ENCODE data around the gene IRF2BPL.

The IRF2BPL gene

GRCh38 chr14:76997257-76997970 is 31.1 kb downstream of the IRF2BPL start:
- H3K36me3 Mint-ChIP-seq: no peaks in the 10 kb centered on the region
- no peak overlapping the region for H3K27ac Mint-ChIP-seq

GRCh38 chr14:76996563-76997146 is 31.9 kb downstream of the IRF2BPL start:
- H3K27ac Mint-ChIP-seq: no peak overlapping the region
- no peaks in the 10 kb centered on the region for H3K27me3 Mint-ChIP-seq
- H3K9me3 Mint-ChIP-seq: no peaks in the 10 kb centered on the region

More at GRCh38 chr14:76997257-76997970, 31.1 kb downstream of the IRF2BPL start:
- no peaks in the 10 kb centered on the region for H3K27me3 Mint-ChIP-seq
- no peak overlapping the region for H3K4me3 Mint-ChIP-seq
- no peaks in the 10 kb centered on the region for H3K9me3 Mint-ChIP-seq
- H3K4me1 Mint-ChIP-seq: peaks cover 23% of the 10 kb centered on the region

GRCh38 chr14:76995279-76996035 is 33.1 kb downstream of the IRF2BPL start:
- Mint-ChIP-seq H3K27ac (no peak overlapping the region), H3K36me3 (no peaks in the 10 kb centered on the region), H3K4me3 (no peak overlapping the region), H3K4me1 (peaks cover 13% of the 10 kb centered on the region), H3K9me3 (no peaks in the 10 kb centered on the region), H3K27me3 (no peaks in the 10 kb centered on the region)

More at GRCh38 chr14:76996563-76997146, 31.9 kb downstream of the IRF2BPL start:
- H3K36me3 Mint-ChIP-seq: no peaks in the 10 kb centered on the region
- H3K4me3 Mint-ChIP-seq: no peak overlapping the region
- peaks cover 19% of the 10 kb centered on the region for H3K4me1 Mint-ChIP-seq

GRCh38 chr14:76993752-76994151 is 34.8 kb downstream of the IRF2BPL start:
- H3K9me3 Mint-ChIP-seq: no peaks in the 10 kb centered on the region
- H3K27me3 Mint-ChIP-seq: no peaks in the 10 kb centered on the region
- H3K4me1 Mint-ChIP-seq: peaks cover 11% of the 10 kb centered on the region
- no peaks in the 10 kb centered on the region for H3K36me3 Mint-ChIP-seq
- H3K27ac Mint-ChIP-seq: peak overlapping the region; percentile 46
- no peak overlapping the region for H3K4me3 Mint-ChIP-seq

GRCh38 chr14:76990084-76990483 is 38.4 kb downstream of the IRF2BPL start:
- no peak overlapping the region for H3K4me3 Mint-ChIP-seq
- H3K9me3 Mint-ChIP-seq: no peaks in the 10 kb centered on the region
- H3K27me3 Mint-ChIP-seq: no peaks in the 10 kb centered on the region
- no peaks in the 10 kb centered on the region for H3K36me3 Mint-ChIP-seq
- peaks cover 18% of the 10 kb centered on the region for H3K4me1 Mint-ChIP-seq
- peak overlapping the region; percentile 47 for H3K27ac Mint-ChIP-seq

- H3K27me3 Mint-ChIP-seq: no peaks in the 10 kb centered on the region
- H3K4me3 Mint-ChIP-seq: no peak overlapping the region
- H3K4me1 Mint-ChIP-seq: peaks cover 10% of the 10 kb centered on the region
- no peaks in the 10 kb centered on the region for H3K9me3 Mint-ChIP-seq
- no peaks in the 10 kb centered on the region for H3K36me3 Mint-ChIP-seq
- H3K27ac Mint-ChIP-seq: no peak overlapping the region
Measured at GRCh38 chr14:76987956-76988520, 40.5 kb downstream of the IRF2BPL start.

GRCh38 chr14:76986231-76986565 is 42.3 kb downstream of the IRF2BPL start:
- H3K9me3 Mint-ChIP-seq: no peaks in the 10 kb centered on the region
- no peak overlapping the region for H3K27ac Mint-ChIP-seq
- no peaks in the 10 kb centered on the region for H3K36me3 Mint-ChIP-seq
- no peaks in the 10 kb centered on the region for H3K27me3 Mint-ChIP-seq
- peaks cover 10% of the 10 kb centered on the region for H3K4me1 Mint-ChIP-seq
- H3K4me3 Mint-ChIP-seq: no peak overlapping the region

- Mint-ChIP-seq H3K27me3 (no peaks in the 10 kb centered on the region), H3K4me3 (no peak overlapping the region), H3K4me1 (peaks cover 10% of the 10 kb centered on the region), H3K9me3 (no peaks in the 10 kb centered on the region), H3K36me3 (no peaks in the 10 kb centered on the region), H3K27ac (no peak overlapping the region)
Measured at GRCh38 chr14:76985540-76986230, 42.8 kb downstream of the IRF2BPL start.

- H3K4me3 Mint-ChIP-seq: no peak overlapping the region
- peaks cover 10% of the 10 kb centered on the region for H3K4me1 Mint-ChIP-seq
- H3K27me3 Mint-ChIP-seq: no peaks in the 10 kb centered on the region
- no peaks in the 10 kb centered on the region for H3K36me3 Mint-ChIP-seq
- H3K9me3 Mint-ChIP-seq: no peaks in the 10 kb centered on the region
- no peak overlapping the region for H3K27ac Mint-ChIP-seq
Measured at GRCh38 chr14:76984787-76985375, 43.6 kb downstream of the IRF2BPL start.

- no peaks in the 10 kb centered on the region for H3K9me3 Mint-ChIP-seq
- no peaks in the 10 kb centered on the region for H3K36me3 Mint-ChIP-seq
- no peak overlapping the region for H3K27ac Mint-ChIP-seq
- peaks cover 10% of the 10 kb centered on the region for H3K4me1 Mint-ChIP-seq
- no peak overlapping the region for H3K4me3 Mint-ChIP-seq
- H3K27me3 Mint-ChIP-seq: no peaks in the 10 kb centered on the region
Measured at GRCh38 chr14:76984297-76984696, 44.2 kb downstream of the IRF2BPL start.

- H3K27ac Mint-ChIP-seq: peak overlapping the region; percentile 85
- no peaks in the 10 kb centered on the region for H3K36me3 Mint-ChIP-seq
- H3K4me1 Mint-ChIP-seq: peaks cover 17% of the 10 kb centered on the region
- H3K27me3 Mint-ChIP-seq: no peaks in the 10 kb centered on the region
- no peak overlapping the region for H3K4me3 Mint-ChIP-seq
- no peaks in the 10 kb centered on the region for H3K9me3 Mint-ChIP-seq
Measured at GRCh38 chr14:76981670-76982069, 46.8 kb downstream of the IRF2BPL start.

- Mint-ChIP-seq H3K4me3 (no peak overlapping the region), H3K9me3 (no peaks in the 10 kb centered on the region), H3K27ac (peak overlapping the region; percentile 81), H3K4me1 (peaks cover 22% of the 10 kb centered on the region), H3K36me3 (no peaks in the 10 kb centered on the region), H3K27me3 (no peaks in the 10 kb centered on the region)
Measured at GRCh38 chr14:76977793-76978720, 50.5 kb downstream of the IRF2BPL start.

GRCh38 chr14:76976240-76977005 is 52.1 kb downstream of the IRF2BPL start:
- Mint-ChIP-seq H3K27ac (peak overlapping the region; percentile 76), H3K27me3 (no peaks in the 10 kb centered on the region), H3K36me3 (no peaks in the 10 kb centered on the region), H3K9me3 (no peaks in the 10 kb centered on the region), H3K4me1 (peaks cover 22% of the 10 kb centered on the region), H3K4me3 (no peak overlapping the region)

GRCh38 chr14:76975812-76976211 is 52.7 kb downstream of the IRF2BPL start:
- Mint-ChIP-seq H3K27me3 (no peaks in the 10 kb centered on the region), H3K9me3 (no peaks in the 10 kb centered on the region), H3K4me3 (no peak overlapping the region), H3K27ac (no peak overlapping the region), H3K4me1 (peaks cover 22% of the 10 kb centered on the region), H3K36me3 (no peaks in the 10 kb centered on the region)
